DND-41 (cell line): ENCODE results near the gene CCDC178.

ENCODE experiments used
- ATAC-seq: fragments of 200-7000 bp; cut with Tn5 transposase; 3 replicates; pipeline ENCODE4 v1.9.1; 2021; ENCODE audit warnings: low read depth; ENCODE audit not compliant: insufficient read depth
- DNase-seq: peaks from one replicate; pipeline ENCODE4 v3.0.0-alpha.2; 2020
- H2AFZ ChIP-seq: 2 replicates; pipeline ENCODE4 v1.6.0; 2012; ENCODE audit warnings: low read depth, low read length
- H3K27ac ChIP-seq: 2 replicates; pipeline ENCODE4 v1.5.1; 2012; ENCODE audit warnings: low read length, inconsistent platforms
- H3K27me3 ChIP-seq: fragments of 200-600 bp; sonication (generic); 2 replicates; pipeline ENCODE4 v1.6.0; 2012; ENCODE audit warnings: low read length, mild to moderate bottlenecking, inconsistent platforms; ENCODE audit not compliant: insufficient read depth, poor library complexity
- H3K36me3 ChIP-seq: 2 replicates; pipeline ENCODE4 v1.5.1; 2012; ENCODE audit warnings: low read length, inconsistent platforms; ENCODE audit not compliant: insufficient read depth
- H3K4me1 ChIP-seq: 2 replicates; pipeline ENCODE4 v1.5.1; 2012; ENCODE audit warnings: mild to moderate bottlenecking, low read length; ENCODE audit not compliant: insufficient read depth
- H3K4me2 ChIP-seq: 2 replicates; pipeline ENCODE4 v1.6.0; 2012; ENCODE audit warnings: mild to moderate bottlenecking, moderate library complexity, low read length, inconsistent platforms; ENCODE audit not compliant: insufficient read depth
- H3K4me3 ChIP-seq, 2 experiments: fragments of 200-600 bp in 1 of 2; shearing (Covaris generic) in 1 of 2; 2 replicates each; pipeline ENCODE4 v1.5.1; 2012 to 2016; ENCODE audit warnings: inconsistent platforms in 2 of 2, low read length in 2 of 2, mild to moderate bottlenecking in 2 of 2, low read depth in 1 of 2, moderate library complexity in 1 of 2
- H3K79me2 ChIP-seq: 2 replicates; pipeline ENCODE4 v1.6.0; 2012; ENCODE audit warnings: low read length, inconsistent platforms; ENCODE audit not compliant: insufficient read depth
- H3K9ac ChIP-seq: 2 replicates; pipeline ENCODE4 v1.6.0; 2012; ENCODE audit warnings: low read depth, mild to moderate bottlenecking, inconsistent platforms, low read length, moderate library complexity
- H3K9me3 ChIP-seq: 2 replicates; pipeline ENCODE4 v1.5.1; 2012; ENCODE audit warnings: low read length, moderate library complexity, mild to moderate bottlenecking, inconsistent platforms; ENCODE audit not compliant: insufficient read depth, severe bottlenecking
- H4K20me1 ChIP-seq: 2 replicates; pipeline ENCODE4 v1.6.0; 2012; ENCODE audit warnings: low read length; ENCODE audit not compliant: insufficient read depth
- EZH2 ChIP-seq: IDR thresholded peaks from 3 replicates; pipeline ENCODE4 v1.6.1; 2012; ENCODE audit warnings: borderline replicate concordance, low read depth, mild to moderate bottlenecking, moderate library complexity, low read length, inconsistent platforms; ENCODE audit not compliant: severe bottlenecking
- TF ChIP-seq, protein P1 (sequence below): IDR thresholded peaks from 2 replicates; pipeline ENCODE4 v1.5.1; 2012; ENCODE audit warnings: borderline replicate concordance, low read length, moderate library complexity, mild to moderate bottlenecking; ENCODE audit not compliant: poor library complexity, severe bottlenecking; ENCODE audit errors: extremely low read depth

CCDC178 gene

DNA sequence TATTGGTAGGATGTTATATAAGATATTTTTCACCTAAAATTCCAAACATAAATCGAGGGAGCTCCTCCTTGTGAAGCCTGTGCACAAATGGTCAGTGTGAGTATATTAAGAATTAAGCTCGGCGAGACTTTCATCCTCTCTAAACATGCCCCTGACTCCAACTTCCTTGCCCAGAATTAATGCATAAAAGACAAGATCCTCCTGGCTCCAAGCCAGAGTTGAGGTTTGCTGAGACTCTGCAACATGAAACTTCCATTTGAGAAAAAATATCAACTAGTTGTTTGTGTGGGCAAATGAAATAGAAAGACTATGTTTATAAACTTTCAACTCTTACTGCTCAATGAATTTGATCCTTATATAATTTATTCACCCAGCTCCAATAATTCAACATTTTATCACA is 68.1 kb downstream of the CCDC178 start:
- Histone ChIP-seq H3K79me2 (no peaks in the 10 kb centered on the region), H3K9me3 (no peaks in the 10 kb centered on the region), H3K9ac (no peak overlapping the region), H3K4me2 (no peak overlapping the region), H2AFZ (no peak overlapping the region), H4K20me1 (no peaks in the 10 kb centered on the region), H3K27me3 (no peaks in the 10 kb centered on the region), H3K4me1 (no peaks in the 10 kb centered on the region), H3K27ac (no peak overlapping the region), H3K36me3 (no peaks in the 10 kb centered on the region), H3K4me3 (no peak overlapping the region)
- DNase-seq: no peak
- ATAC-seq: no peak
- TF ChIP-seq, protein P1, sequence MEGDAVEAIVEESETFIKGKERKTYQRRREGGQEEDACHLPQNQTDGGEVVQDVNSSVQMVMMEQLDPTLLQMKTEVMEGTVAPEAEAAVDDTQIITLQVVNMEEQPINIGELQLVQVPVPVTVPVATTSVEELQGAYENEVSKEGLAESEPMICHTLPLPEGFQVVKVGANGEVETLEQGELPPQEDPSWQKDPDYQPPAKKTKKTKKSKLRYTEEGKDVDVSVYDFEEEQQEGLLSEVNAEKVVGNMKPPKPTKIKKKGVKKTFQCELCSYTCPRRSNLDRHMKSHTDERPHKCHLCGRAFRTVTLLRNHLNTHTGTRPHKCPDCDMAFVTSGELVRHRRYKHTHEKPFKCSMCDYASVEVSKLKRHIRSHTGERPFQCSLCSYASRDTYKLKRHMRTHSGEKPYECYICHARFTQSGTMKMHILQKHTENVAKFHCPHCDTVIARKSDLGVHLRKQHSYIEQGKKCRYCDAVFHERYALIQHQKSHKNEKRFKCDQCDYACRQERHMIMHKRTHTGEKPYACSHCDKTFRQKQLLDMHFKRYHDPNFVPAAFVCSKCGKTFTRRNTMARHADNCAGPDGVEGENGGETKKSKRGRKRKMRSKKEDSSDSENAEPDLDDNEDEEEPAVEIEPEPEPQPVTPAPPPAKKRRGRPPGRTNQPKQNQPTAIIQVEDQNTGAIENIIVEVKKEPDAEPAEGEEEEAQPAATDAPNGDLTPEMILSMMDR: no peak
- no peak for TF ChIP-seq EZH2

DNA sequence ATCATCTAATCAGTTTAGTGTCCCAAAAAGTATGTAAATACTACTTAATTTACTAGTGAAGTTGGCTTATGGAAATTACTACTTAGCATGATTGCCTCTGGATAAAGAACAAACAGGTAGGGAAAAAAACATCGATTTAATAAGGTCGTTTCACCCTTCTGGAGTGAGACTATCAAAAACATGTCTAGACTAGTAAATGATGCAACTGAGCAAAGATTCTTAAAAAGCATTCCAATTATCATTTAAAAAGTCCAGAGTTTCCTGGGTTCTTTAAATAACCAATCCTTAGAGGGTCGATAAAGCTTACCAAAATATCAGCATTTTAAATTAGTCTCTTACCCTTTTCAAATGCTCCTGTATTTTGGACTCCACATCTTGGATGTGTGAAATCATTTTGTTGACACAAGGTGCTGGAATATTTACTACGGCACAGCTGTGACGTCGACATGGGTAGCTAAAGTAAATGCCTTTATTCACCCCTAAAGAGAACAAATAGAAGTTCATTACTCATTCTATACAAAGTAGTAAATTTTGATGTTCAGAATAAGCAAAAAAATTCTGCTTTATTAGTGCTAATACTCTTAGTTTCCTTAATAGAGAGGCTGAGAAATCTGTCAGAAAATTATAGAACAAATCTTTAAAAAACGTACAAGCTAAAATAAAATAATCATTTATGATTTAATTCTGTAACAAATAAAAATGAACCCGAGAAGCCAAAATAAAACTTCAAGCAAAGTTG is 70.6 kb downstream of the CCDC178 start:
- Histone ChIP-seq H3K9me3 (no peaks in the 10 kb centered on the region), H3K9ac (no peak overlapping the region)
- ATAC-seq: no peak

DNA sequence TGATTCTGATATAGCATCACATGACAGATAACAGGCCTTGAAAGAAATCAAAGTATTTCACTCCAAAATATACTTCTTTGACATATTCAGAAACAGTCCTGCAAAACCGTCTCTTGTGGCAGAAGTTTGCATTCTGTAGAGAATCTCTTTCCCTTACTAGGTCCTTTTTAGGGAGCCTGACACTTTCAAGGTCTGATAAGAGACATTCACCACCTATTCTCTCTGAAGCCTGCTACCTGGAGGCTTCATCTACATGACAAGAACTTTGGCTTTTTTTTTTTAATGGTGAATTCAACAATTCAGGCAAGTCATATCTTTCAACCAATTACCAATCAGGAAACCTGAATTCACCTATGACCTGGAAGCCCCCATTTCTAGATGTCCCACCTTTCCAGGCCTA is 83.8 kb downstream of the CCDC178 start:
- ATAC-seq: no peak
- no peaks in the 10 kb centered on the region for H3K9me3 ChIP-seq

More for the DNA sequence above, 70.6 kb downstream of the CCDC178 start:
- H4K20me1 ChIP-seq: no peaks in the 10 kb centered on the region
- H3K27ac ChIP-seq: no peak overlapping the region
- H3K27me3 ChIP-seq: no peaks in the 10 kb centered on the region
- H3K79me2 ChIP-seq: no peaks in the 10 kb centered on the region
- DNase-seq: no peak
- H3K4me2 ChIP-seq: no peak overlapping the region
- no peaks in the 10 kb centered on the region for H3K36me3 ChIP-seq
- TF ChIP-seq, protein P1: no peak
- no peak for TF ChIP-seq EZH2
- no peak overlapping the region for H2AFZ ChIP-seq
- no peaks in the 10 kb centered on the region for H3K4me1 ChIP-seq
- H3K4me3 ChIP-seq: no peak overlapping the region

More for the DNA sequence above, 83.8 kb downstream of the CCDC178 start:
- Histone ChIP-seq H3K4me2 (no peak overlapping the region), H3K4me3 (no peak overlapping the region), H4K20me1 (no peaks in the 10 kb centered on the region), H3K27ac (no peak overlapping the region), H3K9ac (no peak overlapping the region), H2AFZ (no peak overlapping the region), H3K79me2 (no peaks in the 10 kb centered on the region), H3K27me3 (no peaks in the 10 kb centered on the region), H3K36me3 (no peaks in the 10 kb centered on the region), H3K4me1 (no peaks in the 10 kb centered on the region)
- DNase-seq: no peak
- no peak for TF ChIP-seq EZH2
- TF ChIP-seq, protein P1: no peak
